DND-41 (cell line): ENCODE data around the gene THBS1.

ENCODE experiments used
- EZH2 ChIP-seq: IDR thresholded peaks from 3 replicates; pipeline ENCODE4 v1.6.1; 2012; ENCODE audit warnings: borderline replicate concordance, low read depth, mild to moderate bottlenecking, moderate library complexity, low read length, inconsistent platforms; ENCODE audit not compliant: severe bottlenecking
- TF ChIP-seq, protein P1 (sequence below): IDR thresholded peaks from 2 replicates; pipeline ENCODE4 v1.5.1; 2012; ENCODE audit warnings: borderline replicate concordance, low read length, moderate library complexity, mild to moderate bottlenecking; ENCODE audit not compliant: poor library complexity, severe bottlenecking; ENCODE audit errors: extremely low read depth

DNA sequence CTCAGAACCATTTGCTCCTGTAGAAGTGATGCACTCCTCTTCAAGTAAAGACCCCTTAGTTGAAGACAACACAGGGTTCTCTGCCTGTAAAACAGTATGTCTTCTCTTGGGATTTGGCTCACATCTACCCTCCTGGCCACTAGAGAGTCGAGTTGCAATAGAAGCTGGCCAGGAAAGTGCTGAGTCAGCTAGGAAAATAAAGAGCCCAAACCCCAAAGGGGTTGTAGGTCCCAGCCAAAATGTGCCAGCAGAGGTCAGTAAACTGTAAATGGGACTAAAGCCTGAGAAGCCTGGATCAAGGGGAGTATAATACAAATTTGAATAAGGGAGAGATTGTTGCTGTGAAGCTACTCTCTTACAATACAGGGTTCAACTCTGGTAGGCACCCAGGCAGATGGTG is 37.2 kb upstream of the THBS1 start:
- TF ChIP-seq, protein P1, sequence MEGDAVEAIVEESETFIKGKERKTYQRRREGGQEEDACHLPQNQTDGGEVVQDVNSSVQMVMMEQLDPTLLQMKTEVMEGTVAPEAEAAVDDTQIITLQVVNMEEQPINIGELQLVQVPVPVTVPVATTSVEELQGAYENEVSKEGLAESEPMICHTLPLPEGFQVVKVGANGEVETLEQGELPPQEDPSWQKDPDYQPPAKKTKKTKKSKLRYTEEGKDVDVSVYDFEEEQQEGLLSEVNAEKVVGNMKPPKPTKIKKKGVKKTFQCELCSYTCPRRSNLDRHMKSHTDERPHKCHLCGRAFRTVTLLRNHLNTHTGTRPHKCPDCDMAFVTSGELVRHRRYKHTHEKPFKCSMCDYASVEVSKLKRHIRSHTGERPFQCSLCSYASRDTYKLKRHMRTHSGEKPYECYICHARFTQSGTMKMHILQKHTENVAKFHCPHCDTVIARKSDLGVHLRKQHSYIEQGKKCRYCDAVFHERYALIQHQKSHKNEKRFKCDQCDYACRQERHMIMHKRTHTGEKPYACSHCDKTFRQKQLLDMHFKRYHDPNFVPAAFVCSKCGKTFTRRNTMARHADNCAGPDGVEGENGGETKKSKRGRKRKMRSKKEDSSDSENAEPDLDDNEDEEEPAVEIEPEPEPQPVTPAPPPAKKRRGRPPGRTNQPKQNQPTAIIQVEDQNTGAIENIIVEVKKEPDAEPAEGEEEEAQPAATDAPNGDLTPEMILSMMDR = no peak
- TF ChIP-seq EZH2 = no peak
